H1 (cell line): ENCODE measurements around the gene USP36. TPM values are rescaled to one million over a fixed set of nuclear protein-coding genes. Genes with fewer than 3 reads are reported as not detected.

Experiments used
- CTCF ChIA-PET: fragments of 300-600 bp; sonication (Branson Sonifier 250); formaldehyde crosslinking; loops from one replicate; lab custom pipeline; 2021; ENCODE audit not compliant: partially characterized antibody; lab: Charles Lee
- POLR2A ChIA-PET: fragments of 300-600 bp; sonication (Branson Sonifier 250); formaldehyde crosslinking; loops from one replicate; lab custom pipeline; 2021; ENCODE audit warnings: inconsistent platforms; ENCODE audit not compliant: partially characterized antibody; lab: Charles Lee
- DNase-seq, 2 experiments: peaks; one replicate each; pipeline versions ENCODE4 v3.0.0 to v3.0.0-alpha.2; 2010 to 2022; ENCODE audit warnings: low spot score in 2 of 2, low read depth in 1 of 2, mixed read lengths in 1 of 2
- FAIRE-seq: peaks from 2 replicates; lab custom pipeline; 2011; peaks lifted over from hg19 to GRCh38; lab: Jason Lieb, UNC
- H2AFZ ChIP-seq: 2 replicates; pipeline ENCODE4 v1.8.1; 2012; ENCODE audit warnings: low read length, inconsistent platforms
- H2AK5ac ChIP-seq: 2 replicates; pipeline ENCODE4 v1.6.1; 2013; ENCODE audit warnings: low read depth, low read length
- H2BK120ac ChIP-seq: replicated peaks from 2 replicates; pipeline ENCODE3; 2013; ENCODE audit warnings: low read depth, low read length, inconsistent platforms
- H2BK12ac ChIP-seq: 2 replicates; pipeline ENCODE4 v1.6.1; 2013; ENCODE audit warnings: low read depth, low read length
- H2BK15ac ChIP-seq: 2 replicates; pipeline ENCODE4 v1.6.1; 2013; ENCODE audit warnings: low read length
- H2BK20ac ChIP-seq: 2 replicates; pipeline ENCODE4 v1.6.1; 2013; ENCODE audit warnings: low read length
- H2BK5ac ChIP-seq: 2 replicates; pipeline ENCODE4 v1.6.1; 2013; ENCODE audit warnings: low read depth, low read length
- H3K14ac ChIP-seq: 2 replicates; pipeline ENCODE4 v1.6.1; 2013; ENCODE audit warnings: inconsistent platforms; ENCODE audit not compliant: insufficient read length
- H3K18ac ChIP-seq: 2 replicates; pipeline ENCODE4 v1.6.1; 2013; ENCODE audit warnings: low read length; ENCODE audit errors: extremely low read depth
- H3K23ac ChIP-seq: 2 replicates; pipeline ENCODE4 v1.6.1; 2013; ENCODE audit warnings: inconsistent platforms; ENCODE audit not compliant: insufficient read length
- H3K23me2 ChIP-seq: 2 replicates; pipeline ENCODE4 v1.6.1; 2013; ENCODE audit warnings: low read depth, low read length
- H3K27ac ChIP-seq: 2 replicates; pipeline ENCODE4 v1.6.1; 2011; ENCODE audit warnings: low read depth, low read length, inconsistent platforms
- H3K27me3 ChIP-seq, 4 experiments: replicated peaks in 1 of 4; 1 replicate in 1 of 4; 2 replicates in 3 of 4; pipeline versions ENCODE4 v1.6.1 to v1.8.1; 2011 to 2013; ENCODE audit warnings: low read length in 3 of 4, mild to moderate bottlenecking in 3 of 4, inconsistent platforms in 2 of 4, mixed read lengths in 2 of 4, moderate library complexity in 1 of 4; ENCODE audit not compliant: control insufficient read depth in 3 of 4, insufficient read depth in 3 of 4; ENCODE audit errors: extremely low read depth in 1 of 4
- H3K36me3 ChIP-seq, 4 experiments: 2 replicates each; pipeline versions ENCODE4 v1.6.1 to v1.8.1; 2011 to 2013; ENCODE audit warnings: mild to moderate bottlenecking in 4 of 4, low read length in 3 of 4, moderate library complexity in 2 of 4, control low read depth in 1 of 4, inconsistent platforms in 1 of 4; ENCODE audit not compliant: insufficient read depth in 4 of 4, control insufficient read depth in 2 of 4
- H3K4ac ChIP-seq: replicated peaks from 2 replicates; pipeline ENCODE3; 2013; ENCODE audit warnings: low read length, low read depth, mixed read lengths, inconsistent platforms; ENCODE audit not compliant: insufficient read length
- H3K4me1 ChIP-seq, 4 experiments: replicated peaks in 1 of 4; 1 replicate in 1 of 4; 2 replicates in 3 of 4; pipeline versions ENCODE4 v1.6.1 to v1.8.1; 2011 to 2013; ENCODE audit warnings: low read length in 3 of 4, inconsistent platforms in 2 of 4, mixed read lengths in 1 of 4; ENCODE audit not compliant: insufficient read depth in 4 of 4, control insufficient read depth in 3 of 4
- H3K4me2 ChIP-seq, 2 experiments: 2 replicates each; pipeline versions ENCODE4 v1.6.1 to v1.8.1; 2011 to 2013; ENCODE audit warnings: low read depth in 2 of 2, low read length in 2 of 2, control low read depth in 1 of 2, inconsistent platforms in 1 of 2, mild to moderate bottlenecking in 1 of 2; ENCODE audit not compliant: insufficient read depth in 1 of 2
- H3K4me3 ChIP-seq, 4 experiments: fragments of 200-600, 300-600 bp in 1 of 4; sonication (generic), shearing (Covaris generic), sonication (Bioruptor Twin) in 1 of 4; 2 replicates each; pipeline versions ENCODE4 v1.5.1 to v1.8.1; 2011 to 2016; ENCODE audit warnings: low read length in 4 of 4, low read depth in 3 of 4, control low read depth in 2 of 4, inconsistent platforms in 2 of 4, mild to moderate bottlenecking in 2 of 4, mixed read lengths in 1 of 4, moderate library complexity in 1 of 4; ENCODE audit not compliant: insufficient read depth in 2 of 4; ENCODE audit errors: extremely low read depth in 1 of 4
- H3K56ac ChIP-seq: replicated peaks from 2 replicates; pipeline ENCODE3; 2013; ENCODE audit warnings: low read depth, mild to moderate bottlenecking, mixed read lengths, low read length, inconsistent platforms; ENCODE audit not compliant: insufficient read length
- H3K79me1 ChIP-seq: 2 replicates; pipeline ENCODE4 v1.6.1; 2013; ENCODE audit warnings: low read depth, low read length, control low read depth
- H3K79me2 ChIP-seq, 2 experiments: 2 replicates each; pipeline versions ENCODE4 v1.6.1 to v1.8.1; 2012 to 2013; ENCODE audit warnings: low read length in 2 of 2, mild to moderate bottlenecking in 2 of 2, inconsistent platforms in 1 of 2; ENCODE audit not compliant: insufficient read depth in 2 of 2, control insufficient read depth in 1 of 2
- H3K9ac ChIP-seq, 4 experiments: replicated peaks in 1 of 4; 1 replicate in 1 of 4; 2 replicates in 3 of 4; pipeline versions ENCODE4 v1.6.1 to v1.8.1; 2011 to 2013; ENCODE audit warnings: low read depth in 3 of 4, low read length in 3 of 4, control low read depth in 2 of 4, mild to moderate bottlenecking in 2 of 4, moderate library complexity in 2 of 4, inconsistent platforms in 1 of 4; ENCODE audit errors: extremely low read depth in 1 of 4
- H3K9me3 ChIP-seq, 2 experiments: 2 replicates each; pipeline versions ENCODE4 v1.6.1 to v1.8.1; 2012 to 2013; ENCODE audit warnings: mild to moderate bottlenecking in 2 of 2, moderate library complexity in 2 of 2, control low read depth in 1 of 2, inconsistent platforms in 1 of 2, low read depth in 1 of 2, low read length in 1 of 2, mixed read lengths in 1 of 2; ENCODE audit not compliant: insufficient read depth in 2 of 2
- H4K20me1 ChIP-seq, 2 experiments: replicated peaks in 1 of 2; 2 replicates each; pipeline versions ENCODE3 to v1.8.1; 2011 to 2013; ENCODE audit warnings: inconsistent platforms in 2 of 2, low read length in 2 of 2, mild to moderate bottlenecking in 1 of 2; ENCODE audit not compliant: insufficient read depth in 2 of 2, control insufficient read depth in 1 of 2
- H4K5ac ChIP-seq: 2 replicates; pipeline ENCODE4 v1.6.1; 2013; ENCODE audit warnings: low read length, low read depth, mixed read lengths, inconsistent platforms; ENCODE audit not compliant: insufficient read length
- H4K8ac ChIP-seq: 2 replicates; pipeline ENCODE4 v1.8.0; 2013; ENCODE audit warnings: mild to moderate bottlenecking, moderate library complexity, low read length, inconsistent platforms; ENCODE audit not compliant: insufficient read depth; ENCODE audit errors: extremely low read depth
- H4K91ac ChIP-seq: replicated peaks from 2 replicates; pipeline ENCODE3; 2013; ENCODE audit warnings: low read length, mixed read lengths, inconsistent platforms; ENCODE audit not compliant: insufficient read length
- KDM5A ChIP-seq: fragments of 200-600 bp; IDR thresholded peaks from 2 replicates; pipeline ENCODE4 v1.7.1; 2012; ENCODE audit warnings: mild to moderate bottlenecking, low read length, inconsistent platforms, mixed read lengths
- SIX5 ChIP-seq: IDR thresholded peaks from 2 replicates; pipeline ENCODE4 v1.6.1; 2011; ENCODE audit warnings: mild to moderate bottlenecking, low read depth, low read length
- WGBS, 2 experiments: shearing (Covaris generic) in 1 of 2; methylation state at CpG; one replicate each; pipeline versions ENCODE4 v1.1.6 to v1.1.7; 2013 to 2015; ENCODE audit warnings: low lambda C conversion rate in 2 of 2, mixed read lengths in 2 of 2, inconsistent platforms in 1 of 2, low coverage in 1 of 2, missing lambda C conversion rate in 1 of 2; ENCODE audit not compliant: insufficient replicate concordance in 2 of 2, insufficient coverage in 1 of 2, insufficient read length in 1 of 2; ENCODE audit errors: extremely low coverage in 1 of 2, missing lambda C conversion rate in 1 of 2; 5-methylcytosine and 5-hydroxymethylcytosine counted together
- polyA plus RNA-seq, 7 experiments: library from polyadenylated mRNA; depleted of rRNA in 3 of 7; stranded (reverse) in 5 of 7; unstranded in 2 of 7; fragments of >200 nt in 5 of 7; fragments of 200-250 nt in 2 of 7; gene quantifications; 1 replicate in 5 of 7; 2 replicates in 1 of 7; 4 replicates in 1 of 7; pipeline versions ENCODE4 v1.2.1 to v1.2.3, GENCODE V29; 2011 to 2013; ENCODE audit warnings: missing spikeins in 2 of 7, mixed read lengths in 2 of 7
- total RNA-seq: library from RNA; stranded (reverse); fragmentation: NEBNext Ultra II Directional; extraction: Animal tissue kit (Norgen Biotek cat#: 25700); gene quantifications from 2 replicates; pipeline ENCODE4 v1.2.1, GENCODE V29; 2021

USP36 gene
- total and polyA plus RNA-seq, 2 of the 8 experiments (the other 6 are each of a cell fraction or from before 2014, with no cell fraction given): 40.7 to 67.7 TPM

- H3K79me1 ChIP-seq: peaks cover 9% of the 10 kb centered on the region
- H2AK5ac ChIP-seq: no peak overlapping the region
- no peak overlapping the region for H3K56ac ChIP-seq
- no peaks in the 10 kb centered on the region; a peak in 1 of 7 replicates for H3K4me1 ChIP-seq
- no peak overlapping the region for H3K4me2 ChIP-seq
- H3K9me3 ChIP-seq: no peaks in the 10 kb centered on the region; a peak in 1 of 4 replicates
- H2BK20ac ChIP-seq: no peak overlapping the region
- no peaks in the 10 kb centered on the region for H3K27me3 ChIP-seq
- no peak overlapping the region for H3K23ac ChIP-seq
- no peak overlapping the region for H2BK5ac ChIP-seq
- H3K4ac ChIP-seq: no peak overlapping the region
- peaks cover 0 to 4% of the 10 kb centered on the region in 2 experiments; a peak in 2 of 4 replicates for H3K79me2 ChIP-seq
- DNase-seq: no peak
- no peak for FAIRE-seq
- H2BK15ac ChIP-seq: no peak overlapping the region
- H3K4me3 ChIP-seq: no peak overlapping the region
- 94% methylated on average over 8 of the region's 8 CpGs; no CpG with 5 or more reads in 1 of the 2 experiments for WGBS, 2 experiments
- ChIA-PET POLR2A (interaction anchor here (0.6 kb wide), 1 partner anchor 174 kb away, joined by 3 read pairs; no protein-coding TSS in a partner anchor), CTCF (no interaction called here)
- TF ChIP-seq KDM5A (no peak), SIX5 (no peak)
- H3K9ac ChIP-seq: no peak overlapping the region
- peak overlapping the region; percentile 35; the same call in 1 of the 2 replicates for H4K8ac ChIP-seq
- no peak overlapping the region for H3K27ac ChIP-seq
- H3K18ac ChIP-seq: no peak overlapping the region
- no peak overlapping the region for H4K91ac ChIP-seq
- H4K5ac ChIP-seq: no peak overlapping the region
- no peaks in the 10 kb centered on the region for H3K36me3 ChIP-seq
- no peak overlapping the region for H3K14ac ChIP-seq
- peaks cover 0 to 6% of the 10 kb centered on the region in 2 experiments for H4K20me1 ChIP-seq
- H2AFZ ChIP-seq: no peak overlapping the region
- H3K23me2 ChIP-seq: peaks cover 2% of the 10 kb centered on the region; the same call in 1 of the 2 replicates
- H2BK12ac ChIP-seq: no peak overlapping the region
- H2BK120ac ChIP-seq: no peak overlapping the region
These were observed 75.7 kb downstream of the USP36 start for GRCh38 chr17:78764871-78765270.
